HS-27A (cell line): Measurements from ENCODE around the gene CIRBP.
A peak's percentile ranks its signal among the peaks of the same experiment; 100 is the strongest.

ENCODE experiments used
- DNase-seq: peaks from one replicate; pipeline ENCODE4 v3.0.0-alpha.2; 2012; ENCODE audit warnings: low read depth, missing footprints

CIRBP gene

GRCh38 chr19:1269065-1269477 lies at the start of gene CIRBP:
TSS of gene CIRBP (plus strand) at chr19:1269332. CDS start at chr19:1270934, 1,602 bp downstream.
- DNase-seq: peak; percentile 90

GRCh38 chr19:1219786-1220476 lies 49.2 kb upstream of the CIRBP start:
- no peak for DNase-seq

DNA sequence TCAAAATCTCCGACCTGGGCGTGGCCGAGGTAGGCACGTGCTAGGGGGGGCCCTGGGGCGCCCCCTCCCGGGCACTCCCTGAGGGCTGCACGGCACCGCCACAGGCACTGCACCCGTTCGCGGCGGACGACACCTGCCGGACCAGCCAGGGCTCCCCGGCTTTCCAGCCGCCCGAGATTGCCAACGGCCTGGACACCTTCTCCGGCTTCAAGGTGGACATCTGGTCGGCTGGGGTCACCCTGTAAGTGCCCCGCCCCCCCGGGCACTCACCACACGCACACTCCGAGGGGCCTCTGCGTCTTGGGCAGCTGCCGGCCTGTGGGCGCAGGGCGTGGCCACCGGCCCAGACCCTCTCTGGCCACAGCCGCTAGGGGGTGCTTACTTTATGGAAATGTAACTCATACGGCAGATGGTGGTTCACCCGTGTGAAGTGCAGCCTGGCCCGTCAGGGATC lies 48.6 kb upstream of the CIRBP start:
- no peak for DNase-seq

DNA sequence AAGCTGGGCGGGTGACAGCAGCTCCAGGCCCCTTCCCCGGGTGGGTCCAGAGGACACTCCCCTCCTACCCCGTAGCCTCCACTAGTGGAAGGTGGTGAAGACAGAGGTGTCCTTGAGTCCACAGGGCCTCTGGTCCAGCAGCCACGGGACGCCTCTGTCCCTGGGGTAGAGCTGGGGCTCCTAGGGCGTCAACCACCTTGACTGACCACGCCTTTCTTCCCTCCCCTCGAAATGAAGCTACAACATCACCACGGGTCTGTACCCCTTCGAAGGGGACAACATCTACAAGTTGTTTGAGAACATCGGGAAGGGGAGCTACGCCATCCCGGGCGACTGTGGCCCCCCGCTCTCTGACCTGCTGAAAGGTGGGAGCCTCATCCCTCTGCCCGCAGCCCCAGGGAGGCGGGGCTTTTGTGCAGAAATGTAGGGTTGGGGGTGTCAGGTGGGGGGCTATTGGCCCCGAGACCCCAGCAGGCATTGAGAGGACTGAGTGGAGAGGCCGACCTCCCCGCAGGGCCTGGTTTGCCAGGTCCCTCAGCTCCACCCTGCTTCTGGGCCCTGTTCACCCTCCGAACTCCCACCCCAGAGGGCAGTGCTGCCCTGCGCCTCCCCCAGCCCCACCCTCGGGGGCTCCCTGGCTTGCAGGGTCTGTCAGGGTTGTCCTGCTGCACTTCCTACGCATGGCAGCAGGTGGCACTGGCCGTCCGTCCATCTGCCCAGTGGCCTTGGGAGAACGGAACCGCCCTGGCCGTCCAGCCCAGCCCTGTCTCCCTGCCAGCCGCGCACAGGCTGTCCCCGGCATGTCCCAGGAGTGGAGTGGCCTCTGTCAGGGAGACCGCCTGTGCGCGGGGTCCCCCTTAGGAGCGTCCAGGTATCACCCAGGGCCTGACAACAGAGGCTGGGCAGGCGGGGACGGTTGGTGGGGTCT lies 47.9 kb upstream of the CIRBP start:
- no peak for DNase-seq

DNA sequence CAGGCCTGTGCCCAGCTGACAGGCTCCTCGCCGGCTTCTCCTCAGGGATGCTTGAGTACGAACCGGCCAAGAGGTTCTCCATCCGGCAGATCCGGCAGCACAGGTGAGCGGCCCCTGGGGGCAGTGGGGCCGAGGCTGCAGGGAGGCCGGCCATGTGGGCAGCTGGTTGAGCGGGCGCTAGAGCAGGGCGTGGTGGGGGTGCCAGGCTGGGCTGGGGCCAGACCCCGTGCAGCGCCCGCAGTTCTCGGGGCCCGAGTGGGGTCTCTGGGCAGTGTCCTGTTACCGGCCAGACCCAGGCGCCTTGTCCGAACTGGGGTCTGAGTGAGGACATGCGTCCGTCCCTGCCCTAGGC lies 47.3 kb upstream of the CIRBP start:
- no peak for DNase-seq

DNA sequence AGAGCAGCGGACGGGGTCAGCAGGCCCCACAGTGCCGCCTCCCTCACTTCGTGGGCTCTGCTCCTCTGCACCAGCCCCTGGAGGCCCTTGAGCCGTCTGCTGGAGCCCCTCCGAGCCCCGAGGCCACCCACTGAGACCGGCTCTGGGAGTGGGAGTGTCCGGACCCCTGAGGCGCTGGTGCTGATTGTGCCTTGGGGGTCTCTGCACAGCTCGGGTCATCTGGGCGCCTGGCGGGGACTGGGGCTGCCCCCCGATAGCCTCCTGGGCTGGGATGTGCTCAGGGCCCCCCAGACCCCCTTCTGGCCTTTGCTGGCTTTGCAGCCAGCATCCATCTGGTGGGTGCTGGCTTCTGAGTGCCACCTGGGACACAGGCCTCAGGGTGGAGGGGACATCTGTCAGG lies 46.7 kb upstream of the CIRBP start:
- no peak for DNase-seq

- DNase-seq: no peak
Observed at GRCh38 chr19:1223018-1223855, 45.9 kb upstream of the CIRBP start.

DNA sequence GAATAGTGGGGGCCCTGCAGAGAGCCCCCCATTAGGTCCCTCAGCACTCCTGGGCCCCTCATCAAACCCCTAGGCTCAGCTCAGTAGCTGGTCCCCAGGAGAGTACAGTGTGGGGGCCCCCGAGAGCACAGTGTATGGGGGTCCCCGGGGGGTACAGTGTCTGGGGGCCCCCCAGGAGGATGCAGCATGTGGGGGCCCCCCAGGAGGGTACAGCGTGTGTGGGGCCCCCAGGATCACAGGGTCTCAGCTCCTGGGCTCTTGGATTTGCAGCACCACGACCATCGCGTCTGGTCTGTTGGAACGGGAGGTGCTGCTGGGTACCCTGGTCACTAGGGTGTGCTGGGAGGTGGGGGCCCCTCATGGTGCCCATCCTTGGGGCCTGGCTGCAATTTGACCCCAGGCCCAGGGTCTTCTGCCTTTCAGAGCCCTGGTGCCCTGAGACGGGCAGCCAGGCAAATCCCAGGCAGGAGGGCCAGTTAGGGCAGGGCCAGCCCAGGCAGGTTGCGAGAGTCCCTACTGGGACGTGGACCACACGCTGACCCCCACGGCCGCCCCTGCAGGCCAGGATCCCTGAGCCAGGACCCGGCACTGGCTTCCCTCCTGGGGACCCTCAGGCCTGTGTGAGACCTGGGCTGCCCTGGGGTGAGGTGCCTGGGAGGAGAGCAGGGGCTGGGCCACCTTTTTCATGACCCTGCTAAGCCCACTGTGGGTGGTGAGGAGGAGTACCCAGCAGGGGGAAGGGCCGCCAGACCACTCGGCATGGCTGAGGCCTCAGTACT lies 44.9 kb upstream of the CIRBP start:
- DNase-seq: no peak

DNA sequence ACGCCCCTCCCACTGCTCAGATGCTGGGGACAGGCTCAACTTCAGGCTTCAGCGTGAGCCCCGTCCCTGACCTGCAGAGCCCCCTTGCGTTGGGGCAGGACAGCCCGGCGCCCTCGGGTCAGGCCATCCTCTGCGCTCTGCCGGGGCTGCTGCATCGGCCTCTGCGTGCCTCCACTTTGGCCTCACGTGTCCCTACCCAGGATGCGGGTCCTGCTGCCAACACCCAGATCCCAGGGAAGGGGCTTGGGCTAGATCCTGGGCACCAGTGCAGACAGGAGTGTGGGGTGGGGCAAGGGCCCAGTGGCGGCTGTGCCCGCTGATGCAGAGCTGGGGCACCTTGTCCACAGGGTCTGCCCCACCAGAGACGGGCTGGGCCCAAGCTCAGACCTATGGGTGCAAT lies 44.3 kb upstream of the CIRBP start:
- DNase-seq: no peak

DNA sequence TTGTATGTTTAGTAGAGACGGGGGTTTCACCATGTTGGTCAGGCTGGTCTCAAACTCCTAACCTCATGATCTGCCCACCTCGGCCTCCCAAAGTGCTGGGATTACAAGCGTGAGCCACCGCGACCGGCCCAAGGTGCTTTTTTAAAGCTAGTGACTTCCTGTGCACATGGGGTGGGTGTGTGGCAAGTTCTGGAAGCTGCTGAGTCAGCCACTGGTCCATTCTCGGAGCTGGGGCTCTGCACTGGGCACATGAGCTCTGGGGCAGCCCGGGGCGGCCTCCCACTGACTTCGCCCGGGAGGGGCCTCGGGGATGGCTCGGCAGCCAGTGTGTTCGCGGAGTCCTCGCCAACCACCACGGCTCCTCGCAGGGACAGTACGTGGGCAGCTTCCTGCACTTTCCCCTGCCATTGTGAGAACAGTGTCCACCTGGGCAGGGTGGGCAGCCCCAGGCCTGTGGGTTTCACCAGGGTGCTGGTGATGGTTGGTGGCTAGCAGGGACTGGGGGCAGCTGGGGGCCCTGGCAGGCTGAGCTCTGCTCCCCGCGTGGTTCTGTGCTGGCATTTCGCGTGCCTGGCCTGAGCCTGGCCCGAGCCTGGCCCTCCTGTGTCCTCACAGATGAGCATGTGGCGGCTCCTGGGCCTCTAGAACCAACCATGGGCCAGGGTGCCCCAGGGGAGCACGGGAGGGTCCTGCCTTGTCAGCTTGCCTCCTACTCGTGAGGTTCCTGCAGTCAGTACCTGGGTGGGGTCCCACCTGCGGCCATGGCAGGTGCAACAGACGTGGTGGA lies 43.5 kb upstream of the CIRBP start:
- DNase-seq: no peak

GRCh38 chr19:1226227-1226518 lies 43.0 kb upstream of the CIRBP start:
- DNase-seq: no peak

- DNase-seq: no peak
Observed at GRCh38 chr19:1226522-1227303, 42.4 kb upstream of the CIRBP start.

GRCh38 chr19:1227304-1228054 lies 41.7 kb upstream of the CIRBP start:
- DNase-seq: no peak

DNA sequence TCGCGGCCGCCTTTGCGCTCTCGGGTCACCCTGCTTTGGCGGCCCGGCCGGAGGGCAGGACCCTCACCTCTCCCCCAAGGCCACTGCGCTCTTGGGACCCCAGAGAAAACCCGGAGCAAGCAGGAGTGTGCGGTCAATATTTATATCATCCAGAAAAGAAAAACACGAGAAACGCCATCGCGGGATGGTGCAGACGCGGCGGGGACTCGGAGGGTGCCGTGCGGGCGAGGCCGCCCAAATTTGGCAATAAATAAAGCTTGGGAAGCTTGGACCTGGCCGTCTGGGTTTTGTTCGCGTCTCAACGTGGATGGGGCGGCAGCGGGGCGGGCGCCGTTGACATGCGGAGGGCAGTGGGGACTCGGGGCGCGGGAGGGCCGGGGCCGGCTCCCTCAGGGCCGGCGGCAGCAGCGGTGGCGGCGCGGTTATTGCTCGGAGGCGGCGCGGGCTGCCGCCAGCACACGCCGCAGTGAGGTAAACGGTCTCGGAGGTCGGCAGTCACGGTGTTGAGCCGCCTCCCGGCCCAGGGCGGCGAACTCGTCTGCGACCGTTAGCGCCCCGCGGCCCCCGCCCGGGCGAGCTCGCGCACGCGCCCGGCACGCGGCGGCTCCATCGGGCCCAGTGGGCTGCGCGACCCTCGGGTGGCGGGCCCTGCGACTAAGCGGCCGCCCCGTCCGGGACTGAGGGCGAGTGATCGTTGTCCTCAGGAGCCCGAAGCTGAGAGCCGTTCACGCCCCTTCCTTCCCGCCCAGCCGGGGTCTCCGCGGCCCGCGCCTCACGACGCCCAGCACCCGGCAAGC lies 40.8 kb upstream of the CIRBP start:
- no peak for DNase-seq

DNA sequence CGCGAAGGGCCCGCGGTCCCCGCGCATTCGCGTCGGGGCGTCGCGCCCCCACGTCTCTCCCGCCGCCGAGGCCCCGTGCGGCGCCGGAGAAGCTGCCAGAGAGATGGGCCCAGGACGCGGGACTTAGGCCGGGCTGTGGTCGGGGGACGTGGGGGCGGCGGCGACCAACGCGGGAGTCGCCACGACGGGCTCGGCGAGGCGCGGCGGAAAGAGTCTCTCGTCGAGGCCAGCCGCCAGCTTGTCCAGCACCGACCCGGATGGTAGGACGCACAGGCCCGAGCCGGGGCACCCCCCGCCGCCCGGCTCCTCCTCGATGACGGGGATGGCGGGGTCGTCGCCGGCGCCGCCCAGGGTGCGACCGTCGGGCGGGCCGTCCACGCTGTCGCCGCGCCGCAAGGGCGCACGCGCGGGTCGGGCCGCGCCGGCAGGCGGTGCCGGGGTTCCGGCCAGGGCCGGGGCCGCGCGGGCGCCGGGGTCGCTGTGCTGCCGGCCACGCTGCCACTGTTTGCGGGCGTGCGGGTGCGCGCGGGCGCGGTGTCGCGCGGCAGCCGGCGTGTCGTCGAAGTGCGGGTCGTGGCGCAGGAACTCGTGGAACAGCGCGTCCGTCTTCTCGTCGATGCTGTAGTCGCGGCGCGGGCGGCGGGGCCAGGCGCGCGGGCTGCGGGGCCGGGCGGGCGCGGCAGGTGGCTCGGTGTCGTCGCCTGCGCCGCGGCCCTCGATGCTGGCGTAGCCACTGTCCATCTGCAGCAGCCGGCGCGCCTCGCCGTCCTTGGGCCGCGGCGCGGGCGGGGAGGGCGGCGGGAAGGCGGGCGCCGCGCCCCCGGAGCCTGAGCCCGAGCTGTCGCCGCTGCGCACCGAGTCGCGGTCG lies 39.8 kb upstream of the CIRBP start:
- no peak for DNase-seq

- no peak for DNase-seq
Observed at GRCh38 chr19:1229924-1230782, 39.0 kb upstream of the CIRBP start.
